Loucy (cell line): Measurements from ENCODE around the gene SLC12A1.

Experiments used
- H2AFZ ChIP-seq: fragments of 200-600 bp; sonication (generic); 2 replicates; pipeline ENCODE4 v1.6.0; 2016; ENCODE audit warnings: antibody characterized with exemption, mild to moderate bottlenecking, low read length, moderate library complexity
- H3F3A ChIP-seq: fragments of 200-600 bp; 2 replicates; pipeline ENCODE4 v1.6.0; 2016; ENCODE audit warnings: antibody characterized with exemption, low read depth, mild to moderate bottlenecking
- H3K27me3 ChIP-seq: fragments of 200-600 bp; sonication (generic); 2 replicates; pipeline ENCODE4 v1.6.1; 2014; ENCODE audit warnings: low read length, mild to moderate bottlenecking; ENCODE audit not compliant: insufficient read depth, poor library complexity, severe bottlenecking
- H3K36me3 ChIP-seq: fragments of 200-600 bp; sonication (generic); 2 replicates; pipeline ENCODE4 v1.6.1; 2016; ENCODE audit warnings: low read length; ENCODE audit not compliant: insufficient read depth
- H3K4me1 ChIP-seq: fragments of 200-600 bp; sonication (generic); 2 replicates; pipeline ENCODE4 v1.5.1; 2014; ENCODE audit warnings: low read length, mild to moderate bottlenecking; ENCODE audit not compliant: insufficient read depth, poor library complexity, severe bottlenecking
- H3K4me2 ChIP-seq: fragments of 200-600 bp; sonication (generic); 2 replicates; pipeline ENCODE4 v1.6.0; 2014; ENCODE audit warnings: antibody characterized with exemption, low read length, low read depth, mild to moderate bottlenecking; ENCODE audit not compliant: poor library complexity, severe bottlenecking
- H3K4me3 ChIP-seq: fragments of 200-600 bp; sonication (generic); 2 replicates; pipeline ENCODE4 v1.5.1; 2014; ENCODE audit warnings: low read length, mild to moderate bottlenecking, mixed read lengths; ENCODE audit not compliant: poor library complexity, severe bottlenecking
- H3K79me2 ChIP-seq: fragments of 200-600 bp; sonication (generic); 2 replicates; pipeline ENCODE4 v1.6.1; 2014; ENCODE audit warnings: low read length; ENCODE audit not compliant: insufficient read depth
- H3K9ac ChIP-seq: fragments of 200-600 bp; sonication (generic); 2 replicates; pipeline ENCODE4 v1.6.0; 2014; ENCODE audit warnings: mild to moderate bottlenecking, low read depth, low read length, moderate library complexity; ENCODE audit not compliant: poor library complexity, severe bottlenecking
- H3K9me2 ChIP-seq: fragments of 200-600 bp; sonication (generic); replicated peaks from 2 replicates; pipeline ENCODE4 v1.6.1; 2016; ENCODE audit warnings: low read depth, low read length, mixed read lengths
- H3K9me3 ChIP-seq: fragments of 200-600 bp; sonication (generic); 2 replicates; pipeline ENCODE4 v1.6.1; 2014; ENCODE audit warnings: mild to moderate bottlenecking, antibody characterized with exemption, low read length, low read depth; ENCODE audit not compliant: insufficient read depth
- H4K20me1 ChIP-seq: fragments of 200-600 bp; sonication (generic); 2 replicates; pipeline ENCODE4 v1.6.0; 2014; ENCODE audit warnings: antibody characterized with exemption, low read length, mild to moderate bottlenecking; ENCODE audit not compliant: insufficient read depth, poor library complexity, severe bottlenecking
- CTCF ChIP-seq: fragments of 200-600 bp; sonication (generic); conservative IDR thresholded peaks from 2 replicates; pipeline ENCODE4 v1.5.1; 2014; ENCODE audit warnings: mild to moderate bottlenecking, antibody characterized with exemption, low read length
- EZH2phosphoT487 ChIP-seq: fragments of 200-600 bp; IDR thresholded peaks from 2 replicates; pipeline ENCODE4 v1.6.1; 2018; ENCODE audit warnings: antibody characterized with exemption, mild to moderate bottlenecking, moderate library complexity, borderline replicate concordance

Gene SLC12A1

GRCh38 chr15:48300038-48300437, 93.9 kb downstream of the SLC12A1 start:
- Histone ChIP-seq H3K36me3 (no peaks in the 10 kb centered on the region), H3K9me2 (no peaks in the 10 kb centered on the region), H3K9ac (no peak overlapping the region), H3K4me2 (no peak overlapping the region), H3K9me3 (no peaks in the 10 kb centered on the region), H3K27me3 (no peaks in the 10 kb centered on the region), H3K4me1 (no peaks in the 10 kb centered on the region), H2AFZ (no peak overlapping the region), H3K79me2 (no peaks in the 10 kb centered on the region), H3K4me3 (no peak overlapping the region), H4K20me1 (no peaks in the 10 kb centered on the region), H3F3A (no peaks in the 10 kb centered on the region)
- TF ChIP-seq CTCF (no peak), EZH2phosphoT487 (no peak)

GRCh38 chr15:48304398-48304797, 98.3 kb downstream of the SLC12A1 start:
- Histone ChIP-seq H4K20me1 (no peaks in the 10 kb centered on the region), H3K9me3 (no peaks in the 10 kb centered on the region), H2AFZ (no peak overlapping the region), H3K36me3 (no peaks in the 10 kb centered on the region), H3K4me2 (no peak overlapping the region), H3K4me1 (no peaks in the 10 kb centered on the region), H3K9ac (no peak overlapping the region), H3K9me2 (no peaks in the 10 kb centered on the region), H3K4me3 (no peak overlapping the region), H3F3A (no peaks in the 10 kb centered on the region), H3K79me2 (no peaks in the 10 kb centered on the region), H3K27me3 (no peaks in the 10 kb centered on the region)
- TF ChIP-seq EZH2phosphoT487, result no peak
- no peak for TF ChIP-seq CTCF

GRCh38 chr15:48306639-48307038, 100.5 kb downstream of the SLC12A1 start:
- H3F3A ChIP-seq, result no peaks in the 10 kb centered on the region
- H3K4me1 ChIP-seq, result no peaks in the 10 kb centered on the region
- TF ChIP-seq EZH2phosphoT487, result no peak
- no peak for TF ChIP-seq CTCF
- H3K9me3 ChIP-seq, result no peaks in the 10 kb centered on the region
- no peak overlapping the region for H3K4me2 ChIP-seq
- H3K27me3 ChIP-seq, result no peaks in the 10 kb centered on the region
- no peaks in the 10 kb centered on the region for H3K36me3 ChIP-seq
- H3K4me3 ChIP-seq, result no peak overlapping the region
- H4K20me1 ChIP-seq, result no peaks in the 10 kb centered on the region
- H3K9ac ChIP-seq, result no peak overlapping the region
- no peaks in the 10 kb centered on the region for H3K9me2 ChIP-seq
- H2AFZ ChIP-seq, result no peak overlapping the region
- no peaks in the 10 kb centered on the region for H3K79me2 ChIP-seq
